Endothelial cell of umbilical vein (primary cell): Measurements from ENCODE around the gene PFDN4. TPM values are rescaled to one million over a fixed set of nuclear protein-coding genes. Genes with fewer than 3 reads are reported as not detected.

Source experiments
- BruUV-seq: library from RNA; stranded (reverse); fragments of 400-500 nt; replicated peaks from 2 replicates; lab custom pipeline; 2021; lab: Mats Ljungman, UMichigan
- CTCF ChIA-PET: fragments of 300-600, 350-600 bp; sonication (Branson Sonifier 250); formaldehyde crosslinking; loops from one replicate; lab custom pipeline; 2021; ENCODE audit warnings: antibody characterized with exemption, inconsistent platforms; lab: Charles Lee
- POLR2A ChIA-PET: fragments of 300-600, 350-600 bp; sonication (Branson Sonifier 250); formaldehyde crosslinking; loops from one replicate; lab custom pipeline; 2021; ENCODE audit warnings: antibody characterized with exemption, inconsistent platforms; lab: Charles Lee
- DNase-seq: peaks from one replicate; pipeline ENCODE4 v3.0.0-alpha.2; 2011; ENCODE audit warnings: low read depth, low spot score
- FAIRE-seq: peaks from 2 replicates; lab custom pipeline; 2011; peaks lifted over from hg19 to GRCh38; lab: Jason Lieb, UNC
- H2AFZ ChIP-seq: 2 replicates; pipeline ENCODE4 v1.6.0; 2012; ENCODE audit warnings: low read depth, low read length, control low read depth, inconsistent platforms
- H3K27ac ChIP-seq: 2 replicates; pipeline ENCODE4 v1.5.1; 2011; ENCODE audit warnings: low read depth, mild to moderate bottlenecking, control low read depth, low read length, moderate library complexity; ENCODE audit not compliant: insufficient read depth
- H3K27me3 ChIP-seq, 2 experiments: 2 replicates each; pipeline versions ENCODE4 v1.6.0 to v1.6.1; 2011; ENCODE audit warnings: low read length in 2 of 2, mixed read lengths in 1 of 2; ENCODE audit not compliant: control insufficient read depth in 2 of 2, insufficient read depth in 2 of 2
- H3K36me3 ChIP-seq, 2 experiments: 2 replicates in 1 of 2; 3 replicates in 1 of 2; pipeline ENCODE4 v1.5.1; 2011; ENCODE audit warnings: low read length in 2 of 2, mild to moderate bottlenecking in 1 of 2, moderate library complexity in 1 of 2; ENCODE audit not compliant: control insufficient read depth in 2 of 2, insufficient read depth in 2 of 2; ENCODE audit errors: extremely low read depth in 1 of 2
- H3K4me1 ChIP-seq: 3 replicates; pipeline ENCODE4 v1.5.1; 2011; ENCODE audit warnings: mild to moderate bottlenecking, low read length; ENCODE audit not compliant: control insufficient read depth, insufficient read depth; ENCODE audit errors: extremely low read depth
- H3K4me2 ChIP-seq: 2 replicates; pipeline ENCODE4 v1.6.1; 2011; ENCODE audit warnings: low read length, control low read depth, mixed read lengths; ENCODE audit not compliant: insufficient read depth
- H3K4me3 ChIP-seq, 3 experiments: fragments of 200-600 bp in 1 of 3; sonication (generic), shearing (Covaris generic) in 1 of 3; replicated peaks in 1 of 3; 2 replicates each; pipeline ENCODE4 v1.5.1; 2011 to 2016; ENCODE audit warnings: control low read depth in 3 of 3, low read length in 3 of 3, mild to moderate bottlenecking in 2 of 3, inconsistent platforms in 1 of 3, low read depth in 1 of 3, moderate library complexity in 1 of 3; ENCODE audit not compliant: insufficient read depth in 1 of 3
- H3K79me2 ChIP-seq: 2 replicates; pipeline ENCODE4 v1.6.0; 2012; ENCODE audit warnings: low read length, inconsistent platforms; ENCODE audit not compliant: control insufficient read depth, insufficient read depth
- H3K9ac ChIP-seq: replicated peaks from 2 replicates; pipeline ENCODE3; 2011; ENCODE audit warnings: low read length, control low read depth; ENCODE audit not compliant: insufficient read depth; ENCODE audit errors: extremely low read depth
- H3K9me1 ChIP-seq: replicated peaks from 3 replicates; pipeline ENCODE4 v1.6.0; 2011; ENCODE audit warnings: mild to moderate bottlenecking, low read length; ENCODE audit not compliant: control insufficient read depth, insufficient read depth; ENCODE audit errors: extremely low read depth
- H3K9me3 ChIP-seq: replicated peaks from 2 replicates; pipeline ENCODE4 v1.5.1; 2012; ENCODE audit warnings: low read length, inconsistent platforms; ENCODE audit not compliant: control insufficient read depth, insufficient read depth
- H4K20me1 ChIP-seq: replicated peaks from 2 replicates; pipeline ENCODE3; 2011; ENCODE audit warnings: mild to moderate bottlenecking, low read length; ENCODE audit not compliant: control insufficient read depth, insufficient read depth; ENCODE audit errors: extremely low read depth
- EZH2 ChIP-seq: IDR thresholded peaks from 2 replicates; pipeline ENCODE4 v1.6.1; 2012; ENCODE audit warnings: borderline replicate concordance, low read depth, mild to moderate bottlenecking, moderate library complexity, low read length, inconsistent platforms; ENCODE audit not compliant: severe bottlenecking
- FOS ChIP-seq: IDR thresholded peaks from 2 replicates; pipeline ENCODE4 v1.6.1; 2011; ENCODE audit warnings: mild to moderate bottlenecking, low read length, moderate library complexity, borderline replicate concordance; ENCODE audit not compliant: insufficient read depth
- GATA2 ChIP-seq: IDR thresholded peaks from 2 replicates; pipeline ENCODE4 v1.7.0; 2011; ENCODE audit warnings: low read depth, mild to moderate bottlenecking, moderate library complexity, mixed read lengths, low read length; ENCODE audit not compliant: insufficient read length, insufficient read depth
- MYC ChIP-seq: IDR thresholded peaks from one replicate; pipeline ENCODE4 v1.6.1; 2011; ENCODE audit warnings: mild to moderate bottlenecking, low read depth, low read length
- POLR2A ChIP-seq: IDR thresholded peaks from 2 replicates; pipeline ENCODE4 v1.6.1; 2012; ENCODE audit warnings: low read depth, mild to moderate bottlenecking, control low read depth, low read length
- POLR2AphosphoS5 ChIP-seq: IDR thresholded peaks from 2 replicates; pipeline ENCODE4 v1.6.1; 2012; ENCODE audit warnings: low read depth, mild to moderate bottlenecking, control low read depth, low read length, moderate library complexity; ENCODE audit not compliant: insufficient read depth
- dilution Hi-C: fragments of 300-500 bp; cut with MboI; formaldehyde crosslinking; loops from one replicate; pipeline ENCODE4 v1.15.0; 2019; ENCODE audit warnings: low sequenced_read_pairs; ENCODE audit not compliant: extremely low pct_ligation_motif_present
- intact Hi-C: fragments of 100-400 bp; cut with micrococcal nuclease; formaldehyde crosslinking; loops from one replicate; pipeline ENCODE4 v1.10.0; 2022
- polyA plus RNA-seq, 4 experiments: library from polyadenylated mRNA; depleted of rRNA in 3 of 4; stranded (reverse) in 3 of 4; unstranded in 1 of 4; fragments of >200 nt; gene quantifications; 2 replicates each; pipeline versions ENCODE4 v1.2.1 to v1.2.3, GENCODE V29; 2011 to 2012; ENCODE audit warnings: missing spikeins in 1 of 4
- total RNA-seq: library from RNA; stranded (reverse); gene quantifications from 2 replicates; pipeline ENCODE4 v1.2.3, GENCODE V29; 2021
- TF ChIP-seq, protein P1 (sequence below), 2 donors: IDR thresholded peaks; 1 replicate in 1 of 2; 2 replicates in 1 of 2; pipeline ENCODE4 v1.5.1; 2011; ENCODE audit warnings: low read length in 2 of 2, mild to moderate bottlenecking in 2 of 2, moderate library complexity in 2 of 2, control low read depth in 1 of 2, inconsistent platforms in 1 of 2, low read depth in 1 of 2; ENCODE audit not compliant: insufficient read depth in 1 of 2; ENCODE audit errors: extremely low read depth in 1 of 2
- TF ChIP-seq, protein P2 (sequence below): IDR thresholded peaks from 2 replicates; pipeline ENCODE4 v1.6.1; 2011; ENCODE audit not compliant: insufficient read depth, insufficient read length

Gene PFDN4
- total and polyA plus RNA-seq, 2 donors (not counting 3 experiments of a cell fraction or from before 2014, with no cell fraction given): 17.5 to 44.2 TPM

DNA sequence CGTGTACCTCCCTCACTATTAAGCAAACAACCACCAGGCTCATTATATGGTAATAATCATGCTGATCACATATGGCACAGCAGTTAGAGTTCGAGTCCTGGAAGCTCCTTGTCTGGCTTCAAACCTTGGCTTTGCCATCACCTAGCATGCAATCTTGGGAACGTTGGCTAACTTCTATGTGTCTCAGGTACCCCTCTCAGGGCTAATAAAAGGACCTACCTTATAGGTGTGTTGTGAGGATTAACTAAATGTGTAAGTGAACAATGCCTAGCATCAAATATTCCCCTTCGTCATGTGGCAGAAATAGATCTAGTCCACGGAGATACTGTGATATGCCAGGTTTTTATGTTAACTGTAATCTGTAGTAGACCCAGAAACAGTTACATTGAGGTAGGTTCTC lies 44.5 kb upstream of the PFDN4 start:
- Histone ChIP-seq H2AFZ (no peak overlapping the region), H3K79me2 (no peaks in the 10 kb centered on the region), H3K4me2 (no peak overlapping the region), H3K27ac (no peak overlapping the region), H4K20me1 (no peaks in the 10 kb centered on the region), H3K4me1 (no peaks in the 10 kb centered on the region), H3K27me3 (no peaks in the 10 kb centered on the region), H3K36me3 (no peaks in the 10 kb centered on the region), H3K9ac (no peak overlapping the region), H3K9me1 (no peaks in the 10 kb centered on the region), H3K9me3 (no peaks in the 10 kb centered on the region), H3K4me3 (no peak overlapping the region)
- intact Hi-C loops: no loop called here
- CTCF ChIA-PET: no interaction called here
- BruUV-seq: no TSS peak
- TF ChIP-seq POLR2A: no peak
- TF ChIP-seq, protein P1, sequence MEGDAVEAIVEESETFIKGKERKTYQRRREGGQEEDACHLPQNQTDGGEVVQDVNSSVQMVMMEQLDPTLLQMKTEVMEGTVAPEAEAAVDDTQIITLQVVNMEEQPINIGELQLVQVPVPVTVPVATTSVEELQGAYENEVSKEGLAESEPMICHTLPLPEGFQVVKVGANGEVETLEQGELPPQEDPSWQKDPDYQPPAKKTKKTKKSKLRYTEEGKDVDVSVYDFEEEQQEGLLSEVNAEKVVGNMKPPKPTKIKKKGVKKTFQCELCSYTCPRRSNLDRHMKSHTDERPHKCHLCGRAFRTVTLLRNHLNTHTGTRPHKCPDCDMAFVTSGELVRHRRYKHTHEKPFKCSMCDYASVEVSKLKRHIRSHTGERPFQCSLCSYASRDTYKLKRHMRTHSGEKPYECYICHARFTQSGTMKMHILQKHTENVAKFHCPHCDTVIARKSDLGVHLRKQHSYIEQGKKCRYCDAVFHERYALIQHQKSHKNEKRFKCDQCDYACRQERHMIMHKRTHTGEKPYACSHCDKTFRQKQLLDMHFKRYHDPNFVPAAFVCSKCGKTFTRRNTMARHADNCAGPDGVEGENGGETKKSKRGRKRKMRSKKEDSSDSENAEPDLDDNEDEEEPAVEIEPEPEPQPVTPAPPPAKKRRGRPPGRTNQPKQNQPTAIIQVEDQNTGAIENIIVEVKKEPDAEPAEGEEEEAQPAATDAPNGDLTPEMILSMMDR (IDR thresholded peaks at IDR 0.05; ENCODE audit: extremely low read depth in 1 of 2, insufficient read depth in 1 of 2, low read depth in 1 of 2, low read length in 2 of 2): no peak
- TF ChIP-seq FOS: no peak
- TF ChIP-seq MYC: no peak
- TF ChIP-seq GATA2: no peak
- TF ChIP-seq POLR2AphosphoS5: no peak
- TF ChIP-seq EZH2: no peak
- TF ChIP-seq, protein P2, sequence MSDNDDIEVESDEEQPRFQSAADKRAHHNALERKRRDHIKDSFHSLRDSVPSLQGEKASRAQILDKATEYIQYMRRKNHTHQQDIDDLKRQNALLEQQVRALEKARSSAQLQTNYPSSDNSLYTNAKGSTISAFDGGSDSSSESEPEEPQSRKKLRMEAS: no peak
- FAIRE-seq (no peak), DNase-seq (no peak)
- dilution Hi-C loops: no loop called here
- POLR2A ChIA-PET: no interaction called here
